Neural cell (in vitro differentiated cells): ENCODE measurements around the gene SCN1A. TPM values are rescaled to one million over a fixed set of nuclear protein-coding genes. Genes with fewer than 3 reads are reported as not detected.

ENCODE experiments used
- H2AFZ ChIP-seq: fragments of 200-600, 300-800 bp; sonication (generic), shearing (Covaris generic); 2 replicates; pipeline ENCODE4 v1.6.0; 2014; ENCODE audit warnings: low read depth, mild to moderate bottlenecking, antibody characterized with exemption, low read length, moderate library complexity
- H3F3A ChIP-seq: fragments of 200-600 bp; shearing (Covaris generic); 2 replicates; pipeline ENCODE4 v1.6.1; 2016; ENCODE audit warnings: mild to moderate bottlenecking, moderate library complexity, mixed read lengths, antibody characterized with exemption, low read length; ENCODE audit not compliant: insufficient read depth, poor library complexity, severe bottlenecking
- H3K27ac ChIP-seq: fragments of 200-600, 300-800 bp; sonication (generic), shearing (Covaris generic); 2 replicates; pipeline ENCODE4 v1.5.1; 2014; ENCODE audit warnings: mild to moderate bottlenecking, low read length, moderate library complexity
- H3K27me3 ChIP-seq: fragments of 300-800, 200-600 bp; sonication (generic), shearing (Covaris generic); 2 replicates; pipeline ENCODE4 v1.6.0; 2014; ENCODE audit warnings: mild to moderate bottlenecking, low read depth, low read length, moderate library complexity; ENCODE audit not compliant: insufficient read depth
- H3K36me3 ChIP-seq: fragments of 300-800, 200-600 bp; sonication (generic), shearing (Covaris generic); 2 replicates; pipeline ENCODE4 v1.5.1; 2014; ENCODE audit warnings: mild to moderate bottlenecking, antibody characterized with exemption, low read length, moderate library complexity; ENCODE audit not compliant: insufficient read depth
- H3K4me2 ChIP-seq: fragments of 300-800, 200-600 bp; sonication (generic), shearing (Covaris generic); 2 replicates; pipeline ENCODE4 v1.6.0; 2014; ENCODE audit warnings: mild to moderate bottlenecking, low read length
- H3K4me3 ChIP-seq: fragments of 300-800, 200-600 bp; sonication (generic), shearing (Covaris generic); 2 replicates; pipeline ENCODE4 v1.5.1; 2014; ENCODE audit warnings: mild to moderate bottlenecking, low read length, moderate library complexity
- H3K79me2 ChIP-seq: fragments of 200-600 bp; shearing (Covaris generic); replicated peaks from 2 replicates; pipeline ENCODE4 v1.6.0; 2014; ENCODE audit warnings: mild to moderate bottlenecking, low read length, moderate library complexity; ENCODE audit not compliant: insufficient read depth
- H3K9ac ChIP-seq: fragments of 300-800, 200-600 bp; sonication (generic), shearing (Covaris generic); 2 replicates; pipeline ENCODE4 v1.6.1; 2016; ENCODE audit warnings: mild to moderate bottlenecking, low read length, mixed read lengths
- H3K9me2 ChIP-seq: fragments of 200-600 bp; shearing (Covaris generic); 2 replicates; pipeline ENCODE4 v1.6.1; 2016; ENCODE audit warnings: mild to moderate bottlenecking, low read length, mixed read lengths; ENCODE audit not compliant: insufficient read depth
- H3K9me3 ChIP-seq: fragments of 200-600, 300-800 bp; sonication (generic), shearing (Covaris generic); 2 replicates; pipeline ENCODE4 v1.6.1; 2016; ENCODE audit warnings: mild to moderate bottlenecking, mixed run types, low read length, moderate library complexity, mixed read lengths
- H4K20me1 ChIP-seq: fragments of 200-600 bp; shearing (Covaris generic); 2 replicates; pipeline ENCODE4 v1.6.1; 2016; ENCODE audit warnings: mild to moderate bottlenecking, mixed run types; ENCODE audit not compliant: insufficient read depth
- EP300 ChIP-seq: fragments of 450-650 bp; conservative IDR thresholded peaks from 2 replicates; pipeline ENCODE4 v1.6.1; 2014; ENCODE audit warnings: antibody characterized with exemption, mild to moderate bottlenecking, moderate library complexity; ENCODE audit not compliant: poor library complexity, severe bottlenecking
- EZH2 ChIP-seq: fragments of 200-600, 300-800 bp; shearing (Covaris generic), sonication (generic); IDR thresholded peaks from 2 replicates; pipeline ENCODE4 v1.6.1; 2014; ENCODE audit warnings: antibody characterized with exemption, low read length, borderline replicate concordance, mild to moderate bottlenecking; ENCODE audit not compliant: insufficient read depth, poor library complexity, severe bottlenecking
- MXI1 ChIP-seq: fragments of 450-650 bp; conservative IDR thresholded peaks from 2 replicates; pipeline ENCODE4 v1.6.1; 2014; ENCODE audit warnings: antibody characterized with exemption, mild to moderate bottlenecking; ENCODE audit not compliant: poor library complexity, severe bottlenecking
- POLR2AphosphoS5 ChIP-seq: IDR thresholded peaks from 2 replicates; pipeline ENCODE4 v1.6.1; 2012
- RAD21 ChIP-seq: fragments of 450-650 bp; conservative IDR thresholded peaks from 2 replicates; pipeline ENCODE4 v1.6.1; 2014; ENCODE audit warnings: antibody characterized with exemption, mild to moderate bottlenecking, moderate library complexity
- SMC3 ChIP-seq: fragments of 450-650 bp; conservative IDR thresholded peaks from 2 replicates; pipeline ENCODE4 v1.6.1; 2014; ENCODE audit warnings: antibody characterized with exemption, mild to moderate bottlenecking, moderate library complexity; ENCODE audit not compliant: poor library complexity
- TAF1 ChIP-seq: IDR thresholded peaks from 2 replicates; pipeline ENCODE4 v1.6.1; 2012; ENCODE audit warnings: low read depth
- polyA plus RNA-seq: library from polyadenylated mRNA; depleted of rRNA; stranded (reverse); fragments of >200 nt; gene quantifications from 2 replicates; pipeline ENCODE4 v1.2.3, GENCODE V29; 2014
- TF ChIP-seq, protein P1 (sequence below): fragments of 450-650 bp; IDR thresholded peaks from 2 replicates; pipeline ENCODE4 v1.5.1; 2014; ENCODE audit warnings: antibody characterized with exemption, mild to moderate bottlenecking, moderate library complexity; ENCODE audit not compliant: poor library complexity, severe bottlenecking
- TF ChIP-seq, protein P2 (sequence below): IDR thresholded peaks from 2 replicates; pipeline ENCODE4 v1.6.1; 2012; ENCODE audit warnings: borderline replicate concordance

The SCN1A gene
- polyA plus RNA-seq, 1 donor from 2014 or later: 1.0 TPM

DNA sequence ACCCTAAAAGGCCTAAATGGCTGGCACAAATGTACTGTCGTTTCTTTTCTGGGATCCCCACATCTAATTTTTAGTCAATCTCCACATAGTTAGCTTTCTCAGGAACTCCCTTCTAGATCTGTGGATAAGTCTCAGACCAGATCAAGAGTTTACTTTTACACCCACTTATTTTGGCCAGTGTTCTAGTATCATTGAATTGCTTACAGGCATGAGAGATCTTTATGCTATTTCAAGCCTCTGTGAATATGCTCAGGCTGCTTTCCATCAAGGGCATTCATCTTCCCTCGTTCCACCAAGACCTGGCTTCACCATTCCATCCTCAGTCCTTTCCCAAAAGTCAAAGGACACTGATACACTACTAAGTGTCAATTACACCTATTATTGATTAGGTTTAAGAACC is 27.8 kb upstream of the SCN1A start:
- Histone ChIP-seq H3K9ac (no peak overlapping the region), H3K79me2 (no peaks in the 10 kb centered on the region), H3K9me3 (no peaks in the 10 kb centered on the region), H4K20me1 (no peaks in the 10 kb centered on the region), H3K27ac (no peak overlapping the region), H3K4me2 (no peak overlapping the region), H2AFZ (no peak overlapping the region), H3K9me2 (no peaks in the 10 kb centered on the region), H3F3A (no peaks in the 10 kb centered on the region), H3K4me3 (no peak overlapping the region), H3K36me3 (no peaks in the 10 kb centered on the region), H3K27me3 (no peaks in the 10 kb centered on the region)
- TF ChIP-seq MXI1: no peak
- TF ChIP-seq, protein P1, sequence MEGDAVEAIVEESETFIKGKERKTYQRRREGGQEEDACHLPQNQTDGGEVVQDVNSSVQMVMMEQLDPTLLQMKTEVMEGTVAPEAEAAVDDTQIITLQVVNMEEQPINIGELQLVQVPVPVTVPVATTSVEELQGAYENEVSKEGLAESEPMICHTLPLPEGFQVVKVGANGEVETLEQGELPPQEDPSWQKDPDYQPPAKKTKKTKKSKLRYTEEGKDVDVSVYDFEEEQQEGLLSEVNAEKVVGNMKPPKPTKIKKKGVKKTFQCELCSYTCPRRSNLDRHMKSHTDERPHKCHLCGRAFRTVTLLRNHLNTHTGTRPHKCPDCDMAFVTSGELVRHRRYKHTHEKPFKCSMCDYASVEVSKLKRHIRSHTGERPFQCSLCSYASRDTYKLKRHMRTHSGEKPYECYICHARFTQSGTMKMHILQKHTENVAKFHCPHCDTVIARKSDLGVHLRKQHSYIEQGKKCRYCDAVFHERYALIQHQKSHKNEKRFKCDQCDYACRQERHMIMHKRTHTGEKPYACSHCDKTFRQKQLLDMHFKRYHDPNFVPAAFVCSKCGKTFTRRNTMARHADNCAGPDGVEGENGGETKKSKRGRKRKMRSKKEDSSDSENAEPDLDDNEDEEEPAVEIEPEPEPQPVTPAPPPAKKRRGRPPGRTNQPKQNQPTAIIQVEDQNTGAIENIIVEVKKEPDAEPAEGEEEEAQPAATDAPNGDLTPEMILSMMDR: no peak
- no peak for TF ChIP-seq TAF1
- TF ChIP-seq EZH2: no peak
- TF ChIP-seq, protein P2, sequence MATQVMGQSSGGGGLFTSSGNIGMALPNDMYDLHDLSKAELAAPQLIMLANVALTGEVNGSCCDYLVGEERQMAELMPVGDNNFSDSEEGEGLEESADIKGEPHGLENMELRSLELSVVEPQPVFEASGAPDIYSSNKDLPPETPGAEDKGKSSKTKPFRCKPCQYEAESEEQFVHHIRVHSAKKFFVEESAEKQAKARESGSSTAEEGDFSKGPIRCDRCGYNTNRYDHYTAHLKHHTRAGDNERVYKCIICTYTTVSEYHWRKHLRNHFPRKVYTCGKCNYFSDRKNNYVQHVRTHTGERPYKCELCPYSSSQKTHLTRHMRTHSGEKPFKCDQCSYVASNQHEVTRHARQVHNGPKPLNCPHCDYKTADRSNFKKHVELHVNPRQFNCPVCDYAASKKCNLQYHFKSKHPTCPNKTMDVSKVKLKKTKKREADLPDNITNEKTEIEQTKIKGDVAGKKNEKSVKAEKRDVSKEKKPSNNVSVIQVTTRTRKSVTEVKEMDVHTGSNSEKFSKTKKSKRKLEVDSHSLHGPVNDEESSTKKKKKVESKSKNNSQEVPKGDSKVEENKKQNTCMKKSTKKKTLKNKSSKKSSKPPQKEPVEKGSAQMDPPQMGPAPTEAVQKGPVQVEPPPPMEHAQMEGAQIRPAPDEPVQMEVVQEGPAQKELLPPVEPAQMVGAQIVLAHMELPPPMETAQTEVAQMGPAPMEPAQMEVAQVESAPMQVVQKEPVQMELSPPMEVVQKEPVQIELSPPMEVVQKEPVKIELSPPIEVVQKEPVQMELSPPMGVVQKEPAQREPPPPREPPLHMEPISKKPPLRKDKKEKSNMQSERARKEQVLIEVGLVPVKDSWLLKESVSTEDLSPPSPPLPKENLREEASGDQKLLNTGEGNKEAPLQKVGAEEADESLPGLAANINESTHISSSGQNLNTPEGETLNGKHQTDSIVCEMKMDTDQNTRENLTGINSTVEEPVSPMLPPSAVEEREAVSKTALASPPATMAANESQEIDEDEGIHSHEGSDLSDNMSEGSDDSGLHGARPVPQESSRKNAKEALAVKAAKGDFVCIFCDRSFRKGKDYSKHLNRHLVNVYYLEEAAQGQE: no peak
- no peak for TF ChIP-seq SMC3
- TF ChIP-seq EP300: no peak
- no peak for TF ChIP-seq RAD21
- TF ChIP-seq POLR2AphosphoS5: no peak

DNA sequence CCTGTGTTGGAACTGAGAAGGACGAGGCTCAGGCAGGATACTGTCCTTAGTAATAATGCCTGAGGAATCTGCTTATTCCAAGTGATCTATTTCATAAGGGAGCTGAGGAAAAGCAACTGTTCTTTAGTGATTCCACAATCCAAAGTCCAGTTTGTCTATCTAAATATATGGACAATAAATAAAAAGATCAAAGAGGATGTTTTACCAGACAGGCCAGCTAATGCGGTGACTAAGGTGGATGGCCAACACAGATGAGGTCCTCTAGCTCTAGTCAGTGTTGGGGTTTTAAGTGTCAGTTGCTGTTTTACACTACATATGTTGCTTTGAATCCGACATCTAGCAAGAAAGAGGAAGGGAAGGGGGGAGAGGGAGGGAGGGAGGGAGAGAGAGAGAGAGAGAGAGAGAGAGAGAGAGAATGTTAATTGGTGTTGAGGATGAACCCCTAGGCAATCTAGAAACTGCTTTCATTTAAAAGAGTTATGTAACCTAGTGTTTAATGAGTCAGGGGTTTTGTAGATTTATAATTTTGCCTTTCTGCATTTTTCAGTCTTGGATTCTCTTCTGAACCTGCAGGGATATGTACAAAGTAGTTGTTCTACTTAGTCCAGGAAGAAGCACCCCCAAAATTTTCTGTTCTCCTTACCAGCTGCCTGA is 27.0 kb upstream of the SCN1A start:
- no peak overlapping the region for H2AFZ ChIP-seq
- no peak overlapping the region for H3K4me3 ChIP-seq
- no peaks in the 10 kb centered on the region for H4K20me1 ChIP-seq
- H3K36me3 ChIP-seq: no peaks in the 10 kb centered on the region
- no peaks in the 10 kb centered on the region for H3K27me3 ChIP-seq
- no peaks in the 10 kb centered on the region for H3F3A ChIP-seq
- H3K9me2 ChIP-seq: no peaks in the 10 kb centered on the region
- H3K9me3 ChIP-seq: no peaks in the 10 kb centered on the region
- TF ChIP-seq EP300 (no peak), POLR2AphosphoS5 (no peak), TAF1 (no peak), SMC3 (no peak), RAD21 (no peak), MXI1 (no peak), EZH2 (no peak)
- TF ChIP-seq, protein P2: no peak
- TF ChIP-seq, protein P1: no peak
- H3K79me2 ChIP-seq: no peaks in the 10 kb centered on the region
- no peak overlapping the region for H3K27ac ChIP-seq
- no peak overlapping the region for H3K9ac ChIP-seq
- H3K4me2 ChIP-seq: no peak overlapping the region
